ENCODE results near the gene ZCCHC12.

GRCh38 chrX:118862979-118863378 lies 39.4 kb downstream of the ZCCHC12 start:
- TF ChIP-seq L3MBTL2 (conservative IDR thresholded peaks at IDR 0.05) = no peak
- no peak for TF ChIP-seq ELF4 (IDR thresholded peaks at IDR 0.05)
- no peak for TF ChIP-seq ZNF384 (IDR thresholded peaks at IDR 0.05)
- TF ChIP-seq FOXM1 (IDR thresholded peaks at IDR 0.05; ENCODE audit: borderline replicate concordance) = no peak
- no peak for TF ChIP-seq ARNT (IDR thresholded peaks at IDR 0.05)
- TF ChIP-seq CTBP1 (IDR thresholded peaks at IDR 0.05; ENCODE audit: borderline replicate concordance) = no peak
- TF ChIP-seq NFRKB (IDR thresholded peaks at IDR 0.05) = no peak
